HG03175 (cell line): ENCODE data around the gene POU2F3.

Source experiments
- ATAC-seq: cut with Tn5 transposase; IDR thresholded peaks from one replicate; pipeline ENCODE4 v1.9.1; 2021; ENCODE audit warnings: mild to moderate bottlenecking, moderate library complexity; ENCODE audit not compliant: unreplicated experiment

The POU2F3 gene

GRCh38 chr11:120337355-120338106 lies 97.6 kb downstream of the POU2F3 start:
- ATAC-seq = no peak

GRCh38 chr11:120338107-120338933 lies 98.4 kb downstream of the POU2F3 start:
- no peak for ATAC-seq

GRCh38 chr11:120339394-120339890 lies 99.5 kb downstream of the POU2F3 start:
- ATAC-seq = no peak

GRCh38 chr11:120340529-120340928 lies 100.6 kb downstream of the POU2F3 start:
- no peak for ATAC-seq

GRCh38 chr11:120342226-120342625 lies 102.3 kb downstream of the POU2F3 start:
- ATAC-seq = no peak

- ATAC-seq = no peak
Measured at GRCh38 chr11:120342678-120343077, 102.7 kb downstream of the POU2F3 start.

- ATAC-seq = peak; percentile 55
Measured at GRCh38 chr11:120343429-120343828, 103.5 kb downstream of the POU2F3 start.

GRCh38 chr11:120344302-120345004 lies 104.5 kb downstream of the POU2F3 start:
- ATAC-seq = peak; percentile 86

- no peak for ATAC-seq
Measured at GRCh38 chr11:120346233-120346632, 106.3 kb downstream of the POU2F3 start.

- ATAC-seq = no peak
Measured at GRCh38 chr11:120350637-120351036, 110.7 kb downstream of the POU2F3 start.

- no peak for ATAC-seq
Measured at GRCh38 chr11:120352405-120352804, 112.5 kb downstream of the POU2F3 start.

GRCh38 chr11:120354068-120354467 lies 114.1 kb downstream of the POU2F3 start:
- ATAC-seq = no peak

GRCh38 chr11:120354779-120355178 lies 114.8 kb downstream of the POU2F3 start:
- ATAC-seq = no peak

- ATAC-seq = no peak
Measured at GRCh38 chr11:120357620-120358019, 117.7 kb downstream of the POU2F3 start.

GRCh38 chr11:120358729-120359128 lies 118.8 kb downstream of the POU2F3 start:
- no peak for ATAC-seq

GRCh38 chr11:120363436-120363835 lies 123.5 kb downstream of the POU2F3 start:
- no peak for ATAC-seq

- ATAC-seq = no peak
Measured at GRCh38 chr11:120365512-120365911, 125.6 kb downstream of the POU2F3 start.
